Esophagus muscularis mucosa (tissue), 3 donors: ENCODE results near the gene UGT1A5.

Experiments
- CTCF ChIP-seq, 3 experiments: fragments of 200-600 bp in 2 of 3; fragments of 450-650 bp in 1 of 3; sonication (generic) in 2 of 3; IDR thresholded peaks; one replicate each; pipeline ENCODE4 v1.5.1; 2017 to 2019; ENCODE audit warnings: antibody characterized with exemption in 3 of 3, mild to moderate bottlenecking in 2 of 3, moderate library complexity in 1 of 3
- POLR2A ChIP-seq: fragments of 450-650 bp; IDR thresholded peaks from one replicate; pipeline ENCODE4 v1.6.1; 2017; ENCODE audit warnings: antibody characterized with exemption, moderate library complexity, mild to moderate bottlenecking, low read depth
- POLR2AphosphoS5 ChIP-seq, 2 donors: sonication (generic); formaldehyde crosslinking; IDR thresholded peaks; one replicate each; pipeline ENCODE4 v1.6.1; 2017; ENCODE audit warnings: antibody characterized with exemption in 2 of 2

DNA sequence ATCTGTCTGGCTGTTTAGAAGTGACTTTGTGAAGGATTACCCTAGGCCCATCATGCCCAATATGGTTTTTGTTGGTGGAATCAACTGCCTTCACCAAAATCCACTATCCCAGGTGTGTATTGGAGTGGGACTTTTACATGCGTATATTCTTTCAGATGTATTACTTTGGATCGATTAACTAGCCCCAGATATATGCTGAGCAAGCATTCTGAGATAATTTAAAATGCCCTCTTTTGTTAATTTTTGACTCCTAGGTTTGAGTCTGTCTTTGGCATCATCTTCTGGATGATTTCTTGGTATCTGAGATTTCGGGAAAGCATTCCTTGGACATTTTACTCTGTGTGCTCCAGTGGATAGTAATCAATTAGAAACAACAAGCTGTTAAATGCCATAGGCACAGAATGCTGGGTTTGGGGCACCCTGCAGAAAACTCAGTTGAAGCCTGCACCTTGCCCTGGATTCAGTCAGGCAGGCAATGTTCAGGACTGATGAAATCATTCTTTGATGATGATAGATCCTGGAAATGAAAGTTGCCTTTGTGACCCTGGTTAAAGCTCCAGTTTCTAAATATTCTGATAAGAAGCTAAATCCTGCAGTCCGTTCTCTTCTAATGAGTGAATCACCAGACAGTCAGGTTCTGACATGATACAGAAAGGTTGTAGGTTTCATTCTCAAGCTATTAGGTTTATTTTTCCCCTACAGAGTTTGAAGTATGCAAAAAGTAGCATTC lies 48.5 kb downstream of the UGT1A5 start:
- TF ChIP-seq CTCF (IDR thresholded peaks at IDR 0.05): no peak
- no peak for TF ChIP-seq POLR2AphosphoS5 (IDR thresholded peaks at IDR 0.05)
- no peak for TF ChIP-seq POLR2A
